GM12872 (cell line): ENCODE data around the gene PBX1.
A peak's percentile ranks its signal among the peaks of the same experiment; 100 is the strongest.

Source experiments
- TF ChIP-seq, protein P1 (sequence below): IDR thresholded peaks from 3 replicates; pipeline ENCODE4 v1.5.1; 2011; ENCODE audit warnings: low read depth, mild to moderate bottlenecking, low read length, moderate library complexity; ENCODE audit not compliant: insufficient read depth

The PBX1 gene

DNA sequence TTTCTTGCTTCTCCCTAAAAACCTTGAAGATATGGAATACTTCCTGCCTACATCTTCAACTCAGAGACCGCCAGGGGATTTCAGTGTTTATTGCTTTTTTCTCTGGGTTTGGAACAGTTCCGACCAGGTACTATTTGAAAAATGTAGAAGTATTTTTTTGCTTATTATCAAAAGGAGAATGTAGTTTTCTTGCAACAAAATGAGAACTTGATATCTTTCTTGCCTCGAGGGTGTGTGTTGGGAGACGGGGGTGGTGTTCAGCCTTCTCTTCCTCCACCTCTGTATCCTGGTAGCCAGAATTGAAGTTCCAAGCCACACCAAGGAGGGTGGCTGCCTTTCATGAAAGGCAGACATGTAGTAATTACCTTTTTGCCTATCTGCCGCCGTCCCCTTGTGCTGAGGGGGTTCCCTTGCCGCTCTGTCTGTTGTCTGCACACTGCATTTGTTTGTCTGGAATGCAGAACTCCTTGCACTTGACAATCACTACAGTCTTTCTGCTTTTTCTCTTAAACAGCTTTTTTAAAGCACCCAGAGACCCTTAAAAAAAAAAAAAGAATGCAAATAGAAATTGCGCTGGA is 212.1 kb downstream of the PBX1 start:
- TF ChIP-seq, protein P1, sequence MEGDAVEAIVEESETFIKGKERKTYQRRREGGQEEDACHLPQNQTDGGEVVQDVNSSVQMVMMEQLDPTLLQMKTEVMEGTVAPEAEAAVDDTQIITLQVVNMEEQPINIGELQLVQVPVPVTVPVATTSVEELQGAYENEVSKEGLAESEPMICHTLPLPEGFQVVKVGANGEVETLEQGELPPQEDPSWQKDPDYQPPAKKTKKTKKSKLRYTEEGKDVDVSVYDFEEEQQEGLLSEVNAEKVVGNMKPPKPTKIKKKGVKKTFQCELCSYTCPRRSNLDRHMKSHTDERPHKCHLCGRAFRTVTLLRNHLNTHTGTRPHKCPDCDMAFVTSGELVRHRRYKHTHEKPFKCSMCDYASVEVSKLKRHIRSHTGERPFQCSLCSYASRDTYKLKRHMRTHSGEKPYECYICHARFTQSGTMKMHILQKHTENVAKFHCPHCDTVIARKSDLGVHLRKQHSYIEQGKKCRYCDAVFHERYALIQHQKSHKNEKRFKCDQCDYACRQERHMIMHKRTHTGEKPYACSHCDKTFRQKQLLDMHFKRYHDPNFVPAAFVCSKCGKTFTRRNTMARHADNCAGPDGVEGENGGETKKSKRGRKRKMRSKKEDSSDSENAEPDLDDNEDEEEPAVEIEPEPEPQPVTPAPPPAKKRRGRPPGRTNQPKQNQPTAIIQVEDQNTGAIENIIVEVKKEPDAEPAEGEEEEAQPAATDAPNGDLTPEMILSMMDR = no peak

DNA sequence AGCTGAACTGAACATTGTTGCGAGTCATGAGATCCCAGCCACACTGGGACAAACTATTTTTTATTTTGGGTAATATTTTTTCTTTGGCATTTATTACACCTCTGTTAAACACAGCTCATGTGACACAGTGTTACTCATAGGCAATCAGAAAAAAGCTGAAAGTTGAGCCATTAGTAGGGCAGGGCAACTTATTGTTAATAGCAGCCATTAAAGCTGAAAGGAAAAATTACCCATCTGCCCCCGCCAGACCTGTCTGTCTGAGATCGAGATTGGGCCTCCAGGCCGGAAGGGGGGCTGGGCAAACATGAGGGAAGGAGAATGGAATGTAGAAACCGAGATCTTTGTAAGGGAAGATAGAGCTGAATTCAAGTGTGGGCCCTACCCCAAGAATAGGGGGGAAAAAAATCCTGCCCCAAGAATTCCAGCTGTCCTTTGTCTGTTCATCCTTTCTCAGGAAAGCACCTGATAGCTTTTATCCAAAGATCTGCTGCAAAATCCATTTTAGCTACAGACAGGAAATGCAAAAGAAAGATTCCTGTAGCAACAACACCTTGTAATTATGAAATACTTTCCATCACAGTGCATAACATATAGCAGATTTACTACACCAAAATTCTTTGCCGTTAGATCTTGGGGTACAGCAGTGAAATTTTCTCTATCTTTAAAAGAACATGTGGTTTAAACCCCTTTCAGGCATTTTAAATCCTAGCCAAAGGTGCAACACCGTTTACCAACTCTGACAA is 212.8 kb downstream of the PBX1 start:
- TF ChIP-seq, protein P1 = no peak

DNA sequence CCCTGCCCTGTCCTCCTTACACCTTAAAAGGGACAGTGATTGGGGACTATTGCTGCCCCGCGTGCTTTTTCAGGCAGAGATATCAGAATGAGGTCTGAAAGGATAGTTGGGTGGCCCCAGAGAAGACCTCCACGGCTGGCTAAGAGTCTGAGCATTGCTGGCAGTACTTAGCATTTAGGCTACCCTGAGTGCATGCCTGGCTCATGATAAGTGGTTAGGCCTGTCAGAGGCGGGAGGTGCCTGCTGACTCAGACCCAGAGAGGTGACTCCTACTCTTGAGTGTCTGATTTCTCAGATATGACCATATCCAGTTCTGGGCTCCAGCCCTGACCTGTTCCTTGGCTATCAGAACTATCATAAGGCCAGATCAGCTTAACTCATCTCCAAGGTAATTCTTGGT is 213.7 kb downstream of the PBX1 start:
- TF ChIP-seq, protein P1 = no peak

DNA sequence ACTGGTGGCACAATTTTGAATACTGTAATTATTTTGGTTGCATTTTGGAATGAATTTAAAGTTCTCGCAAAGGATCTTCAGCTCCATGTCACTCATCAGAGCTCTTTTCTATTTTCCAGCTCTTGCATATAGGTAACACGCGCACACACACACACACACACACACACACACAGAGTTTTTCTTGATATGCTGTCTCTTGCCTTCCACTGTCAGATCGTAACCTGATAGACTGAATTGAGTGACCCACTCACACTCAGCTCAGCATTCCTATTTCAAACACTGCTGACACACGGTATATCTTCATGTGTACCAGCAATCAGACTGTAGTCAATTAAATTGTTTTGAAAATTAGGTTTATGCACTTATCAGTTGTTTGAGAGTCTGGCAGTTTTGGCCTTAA is 214.1 kb downstream of the PBX1 start:
- TF ChIP-seq, protein P1 = no peak

DNA sequence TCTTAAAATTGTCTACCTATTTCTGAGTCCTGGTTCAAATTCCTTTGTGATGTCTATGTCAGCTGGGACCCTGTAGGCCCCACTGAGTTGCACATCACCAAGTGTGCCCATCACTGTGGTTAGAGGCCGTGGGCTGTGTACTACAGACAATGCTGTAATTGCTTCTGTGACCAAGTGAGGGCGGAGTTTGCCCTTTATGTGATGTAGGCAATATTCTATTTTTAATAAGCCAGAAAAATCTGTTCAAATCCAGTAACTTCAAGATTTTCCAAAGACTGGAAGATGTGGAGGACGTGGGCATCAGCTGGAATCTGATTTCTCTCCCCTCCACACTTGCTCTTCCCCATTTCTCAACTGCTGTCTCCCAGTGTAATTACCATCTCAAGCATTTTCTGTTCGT is 215.4 kb downstream of the PBX1 start:
- TF ChIP-seq, protein P1 = peak; percentile 16; the same call in 1 of the 3 replicates

DNA sequence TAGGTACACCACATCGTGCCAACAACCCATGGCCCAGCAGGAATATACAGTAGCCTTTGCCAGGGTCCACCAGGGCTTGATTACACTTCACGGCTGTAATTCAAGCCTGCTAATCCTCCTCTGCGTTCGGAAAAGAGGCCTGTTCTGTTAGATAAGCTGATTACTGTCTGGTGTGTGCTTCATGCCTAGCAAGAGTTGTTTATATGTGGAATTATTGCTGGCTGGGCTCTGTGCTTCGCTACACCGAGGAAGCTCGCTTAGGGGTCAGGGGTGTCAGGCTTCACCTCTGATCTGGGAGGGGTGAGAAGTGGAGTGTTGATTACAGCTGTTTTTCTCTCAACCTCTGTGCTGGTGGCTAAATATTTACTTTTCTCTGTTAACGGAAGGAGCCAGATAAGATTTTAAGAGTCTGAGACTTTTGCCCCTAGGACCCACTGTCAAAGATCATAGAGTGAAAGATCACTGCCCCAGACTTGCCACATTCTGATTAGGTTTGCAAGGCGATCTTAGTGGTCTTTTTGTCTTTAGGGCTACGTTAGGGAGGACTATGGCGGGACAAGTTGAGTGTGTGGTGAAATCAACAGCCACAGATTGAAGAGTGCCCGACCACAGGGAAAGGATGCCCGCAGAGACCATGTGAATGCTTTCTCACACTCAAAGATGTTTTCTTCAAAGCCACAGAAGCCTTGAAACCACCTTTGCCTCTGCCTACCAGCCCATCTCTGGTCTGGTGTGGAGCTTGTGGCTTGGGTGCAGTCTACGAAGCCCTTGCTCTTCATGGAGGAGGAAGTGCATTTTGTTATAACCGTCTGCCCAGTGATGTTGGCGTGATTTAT is 216.1 kb downstream of the PBX1 start:
- TF ChIP-seq, protein P1 = no peak

DNA sequence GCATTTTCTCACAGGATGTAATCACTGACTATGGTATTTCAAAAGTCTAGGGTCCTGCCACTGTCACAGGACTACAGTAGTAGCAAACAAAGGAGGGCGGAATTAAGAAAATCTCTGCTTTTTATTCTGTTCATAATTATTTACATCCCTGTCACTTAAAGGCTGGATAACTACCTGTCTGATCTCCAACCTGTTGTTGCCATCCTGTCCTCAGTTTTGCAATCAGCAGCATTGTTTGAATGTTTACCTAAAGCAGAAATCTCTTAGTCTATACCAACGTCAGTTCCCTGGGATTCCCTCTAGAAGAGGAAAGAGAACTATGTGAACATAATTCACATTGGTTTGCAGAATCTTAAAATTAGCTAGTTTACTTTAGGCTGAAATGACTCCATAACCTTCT is 218.5 kb downstream of the PBX1 start:
- TF ChIP-seq, protein P1 = no peak
